HFF-Myc (cell line): Measurements from ENCODE around the gene GNG12.
"Not testable (repeated sequence)": the region's sequence is repeated elsewhere in the genome, so short reads cannot be mapped to it uniquely, and the experiment has no call there.

Experiments used
- DNase-seq: peaks from one replicate; pipeline ENCODE4 v3.0.0-alpha.2; 2011; ENCODE audit warnings: low read depth; ENCODE audit errors: extremely low read depth
- H3K4me3 ChIP-seq: replicated peaks from 2 replicates; pipeline ENCODE4 v1.5.1; 2011; ENCODE audit warnings: low read depth, mild to moderate bottlenecking, control low read depth, low read length
- TF ChIP-seq, protein P1 (sequence below): IDR thresholded peaks from 2 replicates; pipeline ENCODE4 v1.5.1; 2012; ENCODE audit warnings: mild to moderate bottlenecking, low read depth, low read length, control low read depth; ENCODE audit errors: missing control alignments

Gene GNG12

DNA sequence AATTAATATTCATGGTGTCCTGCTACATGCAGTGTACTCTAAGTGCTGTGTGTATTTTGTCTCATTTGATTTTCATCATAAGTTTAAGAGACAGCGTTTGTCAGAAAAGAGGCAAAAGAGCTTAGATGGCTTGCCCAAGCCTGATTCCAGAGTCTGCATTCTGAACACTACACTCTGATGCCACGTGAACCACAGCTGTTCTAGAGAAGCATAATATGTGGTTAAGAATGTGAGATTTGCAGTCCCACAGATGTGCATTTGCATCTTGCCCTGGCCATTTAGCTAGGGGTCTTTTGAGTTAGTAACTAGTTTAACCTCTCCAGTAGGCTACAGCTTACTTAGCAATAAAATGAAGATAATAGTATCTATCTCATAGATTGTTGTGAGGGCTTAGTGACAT lies 157.5 kb downstream of the GNG12 start:
- H3K4me3 ChIP-seq, result no peak overlapping the region
- TF ChIP-seq, protein P1, sequence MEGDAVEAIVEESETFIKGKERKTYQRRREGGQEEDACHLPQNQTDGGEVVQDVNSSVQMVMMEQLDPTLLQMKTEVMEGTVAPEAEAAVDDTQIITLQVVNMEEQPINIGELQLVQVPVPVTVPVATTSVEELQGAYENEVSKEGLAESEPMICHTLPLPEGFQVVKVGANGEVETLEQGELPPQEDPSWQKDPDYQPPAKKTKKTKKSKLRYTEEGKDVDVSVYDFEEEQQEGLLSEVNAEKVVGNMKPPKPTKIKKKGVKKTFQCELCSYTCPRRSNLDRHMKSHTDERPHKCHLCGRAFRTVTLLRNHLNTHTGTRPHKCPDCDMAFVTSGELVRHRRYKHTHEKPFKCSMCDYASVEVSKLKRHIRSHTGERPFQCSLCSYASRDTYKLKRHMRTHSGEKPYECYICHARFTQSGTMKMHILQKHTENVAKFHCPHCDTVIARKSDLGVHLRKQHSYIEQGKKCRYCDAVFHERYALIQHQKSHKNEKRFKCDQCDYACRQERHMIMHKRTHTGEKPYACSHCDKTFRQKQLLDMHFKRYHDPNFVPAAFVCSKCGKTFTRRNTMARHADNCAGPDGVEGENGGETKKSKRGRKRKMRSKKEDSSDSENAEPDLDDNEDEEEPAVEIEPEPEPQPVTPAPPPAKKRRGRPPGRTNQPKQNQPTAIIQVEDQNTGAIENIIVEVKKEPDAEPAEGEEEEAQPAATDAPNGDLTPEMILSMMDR, result no peak
- peak; percentile 86 for DNase-seq

DNA sequence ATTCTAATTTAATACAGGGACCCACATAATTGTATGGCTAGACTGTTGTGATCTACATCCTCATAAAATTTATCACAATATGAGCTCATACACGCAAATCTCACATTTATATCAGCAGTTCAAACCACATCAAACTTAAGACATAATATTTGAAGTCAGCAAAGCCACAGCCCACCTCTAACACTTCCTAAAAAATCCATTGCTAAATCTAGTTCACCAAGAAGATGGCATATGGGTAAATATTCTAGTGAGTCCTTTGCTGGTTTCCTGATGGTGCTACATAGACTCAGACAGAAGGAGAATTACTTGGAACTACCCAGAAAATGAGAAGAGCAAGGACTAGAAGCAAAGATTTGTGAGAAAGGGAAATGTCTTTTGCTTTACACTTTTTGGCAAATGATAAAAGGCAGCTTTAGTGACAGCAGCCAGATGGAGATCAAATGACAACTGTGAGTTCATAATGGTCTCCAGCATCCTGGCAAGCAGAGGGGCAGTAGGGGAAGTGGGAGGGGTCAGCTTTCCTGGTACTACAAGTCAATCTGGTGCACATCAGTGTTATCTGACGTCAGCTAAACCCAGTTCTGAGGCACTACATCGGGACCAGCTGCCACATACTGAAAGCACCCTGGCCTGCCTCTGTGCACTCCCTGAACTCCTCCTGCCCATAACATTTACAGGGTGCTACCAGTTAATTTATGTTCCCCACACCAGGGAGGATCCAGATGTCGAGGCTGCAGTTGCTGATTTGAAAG lies 158.8 kb downstream of the GNG12 start:
- DNase-seq, result peak; percentile 93
- TF ChIP-seq, protein P1, result no peak
- H3K4me3 ChIP-seq, result no peak overlapping the region

DNA sequence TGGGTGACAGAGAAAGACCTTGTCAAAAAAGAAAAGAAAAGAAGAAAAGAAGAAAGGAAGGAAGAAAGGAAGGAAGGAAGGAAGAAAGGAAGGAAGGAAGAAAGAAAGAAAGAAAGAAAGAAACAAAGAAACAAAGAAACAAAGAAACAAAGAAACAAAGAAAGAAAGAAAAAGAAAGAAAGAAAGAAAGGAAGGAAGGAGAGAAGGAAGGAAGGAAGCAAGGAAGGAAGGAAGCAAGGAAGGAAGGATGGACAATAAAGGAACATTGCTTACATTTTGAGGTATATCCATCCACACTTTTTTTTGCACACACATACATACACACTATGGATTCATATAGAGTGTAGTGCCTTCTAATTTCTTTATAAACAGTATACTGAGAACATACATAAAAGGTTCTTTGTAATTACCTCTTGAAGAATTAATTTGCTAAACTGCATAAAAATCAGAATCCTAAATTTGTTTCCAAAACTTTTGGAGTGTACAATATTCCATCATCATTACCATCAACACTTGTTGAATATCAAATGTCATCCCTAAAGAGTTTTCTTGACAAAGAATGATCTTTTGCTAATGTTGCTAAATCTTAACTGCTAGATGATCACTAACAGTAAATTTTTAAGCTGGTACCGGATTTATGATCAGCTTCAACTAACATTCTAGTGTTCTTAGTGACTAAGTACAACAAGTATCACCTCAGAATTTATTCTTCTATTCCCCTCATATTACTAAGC lies 159.6 kb downstream of the GNG12 start:
- H3K4me3 ChIP-seq, result no peak overlapping the region
- TF ChIP-seq, protein P1, result no peak
- no peak for DNase-seq

DNA sequence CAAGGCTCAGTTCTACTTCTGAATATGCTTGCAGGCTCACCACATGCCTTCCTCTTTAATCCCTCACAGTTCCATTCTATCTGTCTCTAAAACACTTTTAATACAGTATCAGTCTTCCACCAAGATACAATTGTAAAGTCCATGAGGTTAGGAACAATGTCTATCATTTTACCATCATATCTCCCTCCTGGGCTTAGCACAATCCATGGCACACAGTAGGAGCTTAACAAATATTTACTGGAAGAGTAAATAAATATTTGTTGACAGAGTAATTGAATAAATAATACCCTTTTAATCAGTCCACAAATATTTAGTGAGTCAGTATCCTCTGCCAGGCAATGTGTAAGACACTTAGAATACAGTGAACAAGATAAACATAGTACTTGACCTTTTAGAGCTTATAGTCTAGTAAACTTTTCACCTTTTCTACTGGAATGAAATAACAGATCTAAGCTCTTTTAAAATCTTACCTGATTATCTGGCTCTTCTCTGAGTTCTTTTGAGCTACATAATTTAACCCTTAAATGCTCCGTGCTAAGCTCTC lies 160.9 kb downstream of the GNG12 start:
- no peak for DNase-seq
- no peak overlapping the region for H3K4me3 ChIP-seq
- TF ChIP-seq, protein P1, result no peak

DNA sequence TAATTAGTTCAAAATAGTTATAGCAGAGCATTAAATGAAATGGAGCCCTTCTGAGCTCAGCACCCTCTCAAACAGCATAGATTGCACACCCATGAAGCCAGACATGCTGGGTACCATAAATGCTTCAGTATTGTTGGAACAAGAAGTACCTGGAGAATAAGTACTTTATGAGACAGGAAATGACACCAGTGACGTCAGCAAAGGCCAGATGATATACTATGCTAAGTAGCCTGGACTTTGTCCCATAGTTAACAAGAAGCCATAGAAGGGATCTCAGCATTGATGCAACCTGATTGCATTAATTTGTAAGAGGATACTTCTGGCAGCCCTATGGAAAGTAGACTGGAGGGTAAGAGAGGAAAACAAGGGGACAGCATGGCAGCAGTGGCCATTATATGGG lies 164.6 kb downstream of the GNG12 start:
- H3K4me3 ChIP-seq, result no peak overlapping the region
- TF ChIP-seq, protein P1, result no peak
- no peak for DNase-seq

DNA sequence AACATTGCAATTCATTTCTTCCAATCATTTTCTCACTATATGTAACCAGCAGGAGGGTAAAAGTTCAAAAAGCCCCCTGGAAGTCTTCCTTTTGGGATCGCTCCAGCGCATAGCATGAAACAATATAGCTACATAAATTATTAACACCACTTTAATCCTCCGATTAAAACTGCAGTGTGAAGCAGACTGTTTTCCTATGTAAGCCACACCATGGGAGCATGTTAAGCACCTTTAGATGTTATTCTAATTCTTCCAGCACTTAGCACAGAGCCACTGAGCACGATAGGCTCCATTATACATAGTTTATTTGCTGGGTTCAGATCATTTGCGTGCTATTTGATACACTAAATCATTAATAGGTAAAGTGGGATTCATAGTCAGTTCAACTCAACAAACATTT lies 166.6 kb downstream of the GNG12 start:
- no peak overlapping the region for H3K4me3 ChIP-seq
- TF ChIP-seq, protein P1, result no peak
- no peak for DNase-seq

DNA sequence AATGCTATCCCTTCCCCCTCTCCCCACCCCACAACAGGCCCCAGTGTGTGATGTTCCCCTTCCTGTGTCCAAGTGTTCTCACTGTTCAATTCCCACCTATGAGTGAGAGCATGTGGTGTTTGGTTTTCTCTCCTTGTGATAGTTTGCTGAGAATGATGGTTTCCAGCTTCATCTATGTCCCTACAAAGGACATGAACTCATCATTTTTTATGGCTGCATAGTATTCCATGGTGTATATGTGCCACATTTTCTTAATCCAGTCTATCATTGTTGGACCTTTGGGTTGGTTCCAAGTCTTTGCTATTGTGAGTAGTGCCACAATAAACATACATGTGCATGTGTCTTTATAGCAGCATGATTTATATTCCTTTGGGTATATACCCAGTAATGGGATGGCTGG lies 168.0 kb downstream of the GNG12 start:
- DNase-seq, H3K4me3 ChIP-seq: not testable (repeated sequence)
